MM.1S (cell line): ENCODE measurements around the gene A4GNT.
"Not testable (repeated sequence)": the region's sequence is repeated elsewhere in the genome, so short reads cannot be mapped to it uniquely, and the experiment has no call there.

Experiments
- DNase-seq: peaks from one replicate; pipeline ENCODE4 v3.0.0-alpha.2; 2015
- H2AFZ ChIP-seq: fragments of 300-600 bp; sonication (generic); 2 replicates; pipeline ENCODE4 v1.6.0; 2016; ENCODE audit warnings: antibody characterized with exemption, low read length
- H3F3A ChIP-seq: fragments of 300-600 bp; sonication (generic); 2 replicates; pipeline ENCODE4 v1.6.1; 2016; ENCODE audit warnings: mild to moderate bottlenecking, antibody characterized with exemption, low read length, moderate library complexity, mixed read lengths; ENCODE audit not compliant: insufficient read depth
- H3K27ac ChIP-seq: fragments of 300-600 bp; sonication (generic); 2 replicates; pipeline ENCODE4 v1.5.1; 2016; ENCODE audit warnings: mild to moderate bottlenecking, low read length
- H3K27me3 ChIP-seq: fragments of 300-600 bp; sonication (generic); replicated peaks from 2 replicates; pipeline ENCODE4 v1.6.0; 2016; ENCODE audit warnings: low read length; ENCODE audit not compliant: insufficient read depth
- H3K36me3 ChIP-seq: fragments of 300-600 bp; sonication (generic); replicated peaks from 2 replicates; pipeline ENCODE4 v1.6.1; 2016; ENCODE audit warnings: mild to moderate bottlenecking, low read length, mixed read lengths; ENCODE audit not compliant: insufficient read depth
- H3K4me1 ChIP-seq: fragments of 300-600 bp; sonication (generic); 2 replicates; pipeline ENCODE4 v1.6.1; 2016; ENCODE audit warnings: low read length, mixed read lengths
- H3K4me2 ChIP-seq: fragments of 300-600 bp; sonication (generic); 2 replicates; pipeline ENCODE4 v1.6.0; 2016; ENCODE audit warnings: low read depth, low read length
- H3K4me3 ChIP-seq: fragments of 300-600 bp; sonication (generic); 2 replicates; pipeline ENCODE4 v1.5.1; 2016; ENCODE audit warnings: low read length, mixed read lengths
- H3K79me2 ChIP-seq: fragments of 300-600 bp; sonication (generic); 2 replicates; pipeline ENCODE4 v1.6.1; 2016; ENCODE audit warnings: mixed run types, low read length, mixed read lengths
- H3K9ac ChIP-seq: fragments of 300-600 bp; sonication (generic); 2 replicates; pipeline ENCODE4 v1.6.1; 2016; ENCODE audit warnings: low read length, mixed read lengths
- H3K9me2 ChIP-seq: fragments of 300-600 bp; sonication (generic); replicated peaks from 2 replicates; pipeline ENCODE4 v1.6.1; 2016; ENCODE audit warnings: mild to moderate bottlenecking, low read length, mixed read lengths; ENCODE audit not compliant: insufficient read depth
- H3K9me3 ChIP-seq: fragments of 300-600 bp; sonication (generic); replicated peaks from 2 replicates; pipeline ENCODE4 v1.6.1; 2016; ENCODE audit warnings: mild to moderate bottlenecking, low read length, mixed read lengths; ENCODE audit not compliant: insufficient read depth
- H4K20me1 ChIP-seq: fragments of 300-600 bp; sonication (generic); 2 replicates; pipeline ENCODE4 v1.6.1; 2016; ENCODE audit warnings: mild to moderate bottlenecking, low read length, moderate library complexity, mixed read lengths; ENCODE audit not compliant: insufficient read depth
- CTCF ChIP-seq: fragments of 300-600 bp; sonication (generic); IDR thresholded peaks from 2 replicates; pipeline ENCODE4 v1.5.1; 2016; ENCODE audit warnings: antibody characterized with exemption, low read length, mixed read lengths
- EZH2 ChIP-seq: fragments of 300-600 bp; sonication (generic); optimal IDR thresholded peaks from 2 replicates; pipeline ENCODE3; 2017; ENCODE audit warnings: low read depth, mild to moderate bottlenecking, antibody characterized with exemption, low read length, mixed read lengths
- EZH2phosphoT487 ChIP-seq: fragments of 300-600 bp; sonication (generic); IDR thresholded peaks from 2 replicates; pipeline ENCODE4 v1.6.1; 2018; ENCODE audit warnings: antibody characterized with exemption, low read length

A4GNT gene

GRCh38 chr3:138105598-138105997 is 26.6 kb downstream of the A4GNT start:
- Histone ChIP-seq H3K9me2 (no peaks in the 10 kb centered on the region), H4K20me1 (no peaks in the 10 kb centered on the region), H3K27ac (no peak overlapping the region), H3K4me3 (no peak overlapping the region), H3K4me1 (no peaks in the 10 kb centered on the region), H3K9ac (no peak overlapping the region), H3K27me3 (no peaks in the 10 kb centered on the region), H3K4me2 (no peak overlapping the region), H2AFZ (no peak overlapping the region), H3K9me3 (no peaks in the 10 kb centered on the region), H3F3A (no peaks in the 10 kb centered on the region), H3K36me3 (no peaks in the 10 kb centered on the region), H3K79me2 (no peaks in the 10 kb centered on the region)
- DNase-seq = no peak
- no peak for TF ChIP-seq EZH2
- no peak for TF ChIP-seq EZH2phosphoT487
- TF ChIP-seq CTCF = no peak

- H3K9me2 ChIP-seq = no peaks in the 10 kb centered on the region
- no peak overlapping the region for H3K4me2 ChIP-seq
- H3K9me3 ChIP-seq = no peaks in the 10 kb centered on the region
- no peaks in the 10 kb centered on the region for H3K27me3 ChIP-seq
- no peak overlapping the region for H3K4me3 ChIP-seq
- no peaks in the 10 kb centered on the region for H3F3A ChIP-seq
- no peaks in the 10 kb centered on the region for H4K20me1 ChIP-seq
- no peak for DNase-seq
- no peaks in the 10 kb centered on the region for H3K79me2 ChIP-seq
- H2AFZ ChIP-seq = no peak overlapping the region
- no peaks in the 10 kb centered on the region for H3K4me1 ChIP-seq
- no peaks in the 10 kb centered on the region for H3K36me3 ChIP-seq
- no peak overlapping the region for H3K27ac ChIP-seq
- H3K9ac ChIP-seq = no peak overlapping the region
- TF ChIP-seq EZH2phosphoT487 (no peak), CTCF (no peak), EZH2 (no peak)
Observed at GRCh38 chr3:138103466-138103865, 28.7 kb downstream of the A4GNT start.

GRCh38 chr3:138101351-138101940 is 30.7 kb downstream of the A4GNT start:
- not testable (repeated sequence) for H3K79me2 ChIP-seq, DNase-seq, H3K4me1 ChIP-seq, H3K9ac ChIP-seq, H3K4me3 ChIP-seq, H4K20me1 ChIP-seq, H3K27me3 ChIP-seq, H3K4me2 ChIP-seq, H3F3A ChIP-seq, H3K9me2 ChIP-seq, H2AFZ ChIP-seq, H3K36me3 ChIP-seq, H3K27ac ChIP-seq, H3K9me3 ChIP-seq
- 0 out of 2 replicates have a peak, but pooled peaks have one; percentile 10 for TF ChIP-seq CTCF
